NCI-H774 (cell line): ENCODE measurements around the gene CDRT4.

Experiments used
- DNase-seq: peaks from one replicate; lab custom pipeline; 2025; lab: John Stamatoyannopoulos, UW

The CDRT4 gene

GRCh38 chr17:15492791-15493692 is 25.6 kb upstream of the CDRT4 start:
- no peak for DNase-seq

- DNase-seq: no peak
These were observed 24.8 kb upstream of the CDRT4 start for GRCh38 chr17:15492186-15492585.

- no peak for DNase-seq
These were observed 23.3 kb upstream of the CDRT4 start for GRCh38 chr17:15490634-15491261.

GRCh38 chr17:15488557-15488956 is 21.1 kb upstream of the CDRT4 start:
- DNase-seq: no peak

GRCh38 chr17:15485045-15485444 is 17.6 kb upstream of the CDRT4 start:
- DNase-seq: no peak

GRCh38 chr17:15483431-15483830 is 16.0 kb upstream of the CDRT4 start:
- no peak for DNase-seq

- no peak for DNase-seq
These were observed 15.1 kb upstream of the CDRT4 start for GRCh38 chr17:15482476-15482875.

- no peak for DNase-seq
These were observed 14.1 kb upstream of the CDRT4 start for GRCh38 chr17:15481481-15481880.

- DNase-seq: no peak
These were observed 12.8 kb upstream of the CDRT4 start for GRCh38 chr17:15480204-15480603.

GRCh38 chr17:15479703-15480102 is 12.3 kb upstream of the CDRT4 start:
- DNase-seq: no peak

GRCh38 chr17:15478845-15479244 is 11.4 kb upstream of the CDRT4 start:
- DNase-seq: no peak

- DNase-seq: no peak
These were observed 8.4 kb upstream of the CDRT4 start for GRCh38 chr17:15475631-15476354.

GRCh38 chr17:15472891-15473290 is 5.5 kb upstream of the CDRT4 start:
- DNase-seq: no peak

- no peak for DNase-seq
These were observed 3.1 kb upstream of the CDRT4 start for GRCh38 chr17:15470536-15470935.

GRCh38 chr17:15469260-15469659 is 1.8 kb upstream of the CDRT4 start:
- DNase-seq: no peak

- DNase-seq: no peak
These were observed 705 bp upstream of the CDRT4 start for GRCh38 chr17:15468126-15468525.

GRCh38 chr17:15466131-15466530 is 1.3 kb downstream of the CDRT4 start:
- no peak for DNase-seq

GRCh38 chr17:15465045-15465701 is 2.2 kb downstream of the CDRT4 start:
- DNase-seq: no peak

GRCh38 chr17:15464231-15464985 is 3.0 kb downstream of the CDRT4 start:
- no peak for DNase-seq

GRCh38 chr17:15462976-15463772 is 4.2 kb downstream of the CDRT4 start:
- DNase-seq: no peak

GRCh38 chr17:15457723-15458094 is 9.7 kb downstream of the CDRT4 start:
- no peak for DNase-seq
